HG03064 (cell line): ENCODE results near the gene LRRC58.
"Not testable (repeated sequence)": the region's sequence is repeated elsewhere in the genome, so short reads cannot be mapped to it uniquely, and the experiment has no call there.

Experiments used
- ATAC-seq: cut with Tn5 transposase; IDR thresholded peaks from one replicate; pipeline ENCODE4 v1.9.1; 2021; ENCODE audit warnings: low read depth; ENCODE audit not compliant: unreplicated experiment

LRRC58 gene

DNA sequence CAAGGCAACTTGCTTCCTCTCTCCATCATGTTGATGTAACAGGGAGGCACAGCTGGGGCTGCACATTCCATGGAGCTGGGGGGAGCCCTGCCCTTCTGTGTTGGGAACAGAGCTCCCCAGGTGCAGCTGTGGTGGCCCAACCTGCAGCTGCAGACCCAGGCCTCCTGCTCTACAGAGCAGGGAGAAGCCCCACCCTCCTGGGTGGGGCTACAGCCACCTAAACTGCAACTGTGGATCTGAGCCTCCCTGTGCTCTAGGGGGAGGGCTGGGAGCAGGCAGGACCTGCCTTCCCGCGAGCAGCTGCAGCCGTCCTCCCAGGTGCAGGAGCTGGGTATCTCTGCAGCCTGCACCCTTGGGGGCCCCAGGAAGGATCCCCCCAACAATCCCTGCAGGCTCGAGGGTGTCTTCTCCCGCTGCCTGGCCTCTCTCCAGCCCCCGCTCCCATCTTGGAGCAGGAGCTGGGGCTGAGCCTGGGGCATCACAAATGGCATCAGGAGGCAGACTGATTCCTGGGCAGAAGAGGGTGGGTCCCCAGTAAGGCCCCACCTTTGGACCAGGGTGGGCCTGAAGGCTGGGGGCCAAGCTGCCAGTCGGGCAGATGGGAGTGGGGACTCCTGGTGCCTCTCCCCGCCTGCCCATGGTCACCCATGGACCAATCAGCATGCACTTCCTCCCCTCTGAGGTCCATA, 7.4 kb downstream of the LRRC58 start:
- ATAC-seq: no peak

- no peak for ATAC-seq
Measured at GRCh38 chr3:120339362-120339761, 9.8 kb downstream of the LRRC58 start.

GRCh38 chr3:120338517-120338916, 10.6 kb downstream of the LRRC58 start:
- ATAC-seq: no peak

DNA sequence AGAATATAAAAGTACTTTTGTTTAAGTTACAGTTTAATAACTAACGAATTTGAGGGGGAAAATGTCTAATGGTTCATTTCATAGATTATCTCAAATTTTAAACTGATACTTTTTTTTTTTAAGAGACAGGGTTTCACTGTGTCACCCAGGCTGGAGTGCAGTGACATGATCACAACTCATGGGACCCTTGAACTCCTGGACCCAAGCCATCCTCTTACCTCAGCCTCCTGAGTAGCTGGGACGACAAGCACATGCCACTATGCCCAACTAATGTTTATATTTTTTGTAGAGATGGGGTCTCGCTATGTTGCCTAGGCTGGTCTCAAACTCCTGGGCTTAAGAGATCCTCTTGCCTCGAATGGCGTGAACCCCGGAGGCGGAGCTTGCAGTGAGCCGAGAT, 16.5 kb downstream of the LRRC58 start:
- no peak for ATAC-seq

DNA sequence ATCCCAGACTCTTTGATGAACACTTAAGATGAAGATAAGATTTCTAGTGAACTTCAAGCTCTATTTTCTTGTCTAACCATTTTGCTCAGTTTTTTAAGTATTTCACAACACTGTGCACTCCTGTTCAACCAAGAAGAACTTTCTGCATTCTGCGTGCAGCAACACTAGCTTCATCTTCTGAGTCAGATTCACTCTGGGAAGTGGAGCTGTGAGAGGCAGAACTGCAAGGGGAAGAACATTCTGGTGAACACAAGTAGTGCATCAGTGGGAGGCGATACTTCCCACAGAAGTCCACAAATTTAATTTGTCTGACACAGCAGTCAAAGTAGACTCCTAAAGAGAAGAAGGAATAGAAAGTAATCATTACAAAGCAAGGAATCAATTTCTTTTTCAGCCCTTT, 18.1 kb downstream of the LRRC58 start:
- no peak for ATAC-seq

- ATAC-seq: no peak
Measured at GRCh38 chr3:120326784-120327183, 22.4 kb downstream of the LRRC58 start.

DNA sequence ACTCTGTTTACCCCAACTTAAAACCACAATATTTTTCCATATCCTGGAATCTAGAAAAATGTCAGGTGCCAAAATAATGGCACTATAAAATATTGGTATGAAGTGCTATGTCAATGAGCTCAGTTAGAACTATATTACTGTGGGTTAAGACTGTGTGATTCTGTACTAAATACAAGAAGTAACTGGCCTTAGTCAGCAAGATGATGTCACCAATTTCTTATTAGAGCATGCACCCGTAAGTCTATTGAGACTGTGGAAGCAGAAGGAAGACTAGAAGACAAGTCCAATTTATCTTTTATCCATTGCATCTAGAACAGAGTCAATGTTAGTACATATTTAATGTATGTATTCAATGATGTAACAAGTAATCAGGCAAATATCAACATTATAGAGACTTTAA, 25.0 kb downstream of the LRRC58 start:
- ATAC-seq: no peak

- ATAC-seq: not testable (repeated sequence)
Measured at GRCh38 chr3:120323761-120324160, 25.4 kb downstream of the LRRC58 start.

GRCh38 chr3:120311863-120312794, 37.0 kb downstream of the LRRC58 start:
- no peak for ATAC-seq

DNA sequence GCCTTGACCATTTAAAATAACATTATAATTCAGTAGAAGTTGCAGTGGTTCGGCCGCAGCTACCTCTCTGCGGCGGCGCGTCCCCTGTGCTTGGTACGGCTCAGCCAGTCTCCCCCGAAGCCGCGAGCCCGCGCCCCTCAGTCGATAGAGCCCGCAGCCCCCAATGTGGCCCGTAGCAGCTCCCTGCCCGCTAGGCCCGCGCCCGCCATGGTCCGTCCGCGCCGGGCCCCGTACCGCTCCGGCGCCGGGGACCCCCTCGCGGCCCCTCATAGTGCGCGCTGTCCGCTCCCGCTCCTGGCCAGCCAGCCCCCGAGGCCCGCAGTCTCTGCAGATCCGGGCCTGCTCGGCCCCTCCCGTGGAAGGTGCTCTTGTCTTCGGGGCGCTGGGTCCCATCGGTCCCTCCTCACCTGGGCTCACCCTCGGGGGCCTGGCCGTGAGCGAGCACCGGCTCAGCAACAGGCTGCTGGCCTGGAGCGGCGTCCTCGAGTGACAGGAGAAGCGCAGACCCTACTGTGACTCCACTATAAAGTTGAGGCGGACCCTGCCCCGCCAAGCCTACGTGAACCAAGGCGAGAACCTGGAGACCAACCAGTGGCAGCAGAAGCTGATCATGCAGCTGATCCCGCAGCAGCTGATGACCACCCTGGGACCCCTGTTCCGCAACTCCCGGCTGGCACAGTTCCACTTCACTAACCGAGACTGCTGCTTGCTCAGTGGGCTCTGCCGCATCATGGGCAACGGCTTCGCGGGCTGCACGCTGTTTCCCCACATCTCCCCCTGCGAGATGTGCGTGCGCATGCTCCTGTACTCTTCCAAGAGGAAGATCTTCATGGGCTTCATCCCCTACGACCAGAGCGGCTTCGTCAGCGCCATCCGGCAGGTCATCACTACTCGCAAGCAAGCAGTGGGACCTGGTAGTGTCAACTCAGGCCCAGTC, 42.4 kb downstream of the LRRC58 start:
- ATAC-seq: no peak

GRCh38 chr3:120304616-120305015, 44.5 kb downstream of the LRRC58 start:
- ATAC-seq: no peak

DNA sequence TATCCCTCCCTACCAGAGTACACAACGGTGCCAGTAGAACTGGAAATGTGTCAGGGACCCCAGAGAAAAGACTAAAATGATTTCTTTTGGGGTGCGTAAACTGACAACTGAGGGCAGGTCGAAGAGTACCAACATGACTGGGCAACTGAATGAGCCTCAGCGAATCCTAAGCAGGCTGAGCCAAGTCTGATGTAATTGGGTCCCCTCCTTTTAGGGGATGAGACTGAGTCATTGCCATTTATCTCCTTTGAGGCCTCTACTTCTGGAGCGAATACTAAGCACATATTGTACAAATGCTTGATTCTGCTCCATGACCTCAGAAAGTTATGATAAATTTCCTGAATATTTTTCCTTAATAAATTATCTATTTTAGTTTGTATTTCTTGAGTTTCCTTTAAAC, 46.8 kb downstream of the LRRC58 start:
- ATAC-seq: no peak

- no peak for ATAC-seq
Measured at GRCh38 chr3:120300971-120301370, 48.2 kb downstream of the LRRC58 start.

GRCh38 chr3:120299403-120299802, 49.8 kb downstream of the LRRC58 start:
- no peak for ATAC-seq

DNA sequence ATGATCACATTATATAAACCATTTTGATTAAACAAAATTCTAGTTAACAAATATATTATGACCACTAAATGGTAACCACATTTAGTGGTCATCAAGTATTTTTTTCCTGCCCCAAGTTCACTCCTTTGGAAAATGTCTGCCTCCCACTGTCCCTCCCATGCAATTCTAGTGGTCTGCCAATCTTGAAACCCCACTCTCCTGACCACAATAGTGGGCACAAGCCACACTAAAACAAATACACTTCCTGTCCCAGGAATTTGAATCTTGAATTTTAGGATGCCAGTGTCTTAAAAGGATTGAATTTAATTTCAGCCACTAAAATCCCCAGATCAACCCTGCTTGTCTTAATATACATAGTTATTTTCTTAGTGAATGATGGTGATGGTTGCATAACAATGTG, 50.2 kb downstream of the LRRC58 start:
- no peak for ATAC-seq

GRCh38 chr3:120291552-120291951, 57.6 kb downstream of the LRRC58 start:
- ATAC-seq: not testable (repeated sequence)

DNA sequence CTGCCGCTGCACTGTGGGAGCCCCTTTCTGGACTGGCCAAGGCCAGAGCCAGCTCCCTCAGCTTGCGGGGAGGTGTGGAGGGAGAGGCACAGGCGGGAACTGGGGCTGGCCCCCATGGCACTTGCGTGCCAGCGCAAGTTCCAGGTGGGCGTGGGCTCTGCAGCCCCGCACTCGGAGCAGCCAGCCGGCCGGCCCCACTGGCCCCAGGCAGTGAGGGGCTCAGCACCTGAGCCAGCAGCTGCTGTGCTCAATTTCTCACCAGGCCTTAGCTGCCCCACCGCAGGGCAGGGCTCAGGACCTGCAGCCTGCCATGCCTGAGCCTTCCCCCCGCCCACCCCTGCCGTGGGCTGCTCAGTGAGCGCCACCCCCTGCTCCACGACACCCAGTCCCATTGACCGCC, 59.5 kb downstream of the LRRC58 start:
- no peak for ATAC-seq

DNA sequence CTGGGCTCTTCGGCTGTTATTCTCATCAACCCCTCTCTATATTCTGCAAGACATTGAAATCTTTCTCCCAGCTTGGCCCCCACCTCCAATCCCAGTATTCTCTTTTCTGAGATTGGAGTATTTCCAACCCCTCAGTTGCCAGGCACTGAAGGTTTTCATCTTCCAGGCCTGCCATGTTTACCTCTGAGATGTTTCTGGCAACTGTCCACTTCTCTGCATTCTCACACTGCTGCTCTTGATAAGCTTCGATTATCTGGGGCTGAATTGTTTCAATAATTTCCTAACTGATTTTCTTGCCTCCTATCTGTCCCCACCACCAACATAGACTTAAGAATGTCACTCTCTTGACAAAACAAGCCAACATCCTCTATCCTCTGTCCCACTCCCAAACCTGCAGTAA, 62.7 kb downstream of the LRRC58 start:
- no peak for ATAC-seq

DNA sequence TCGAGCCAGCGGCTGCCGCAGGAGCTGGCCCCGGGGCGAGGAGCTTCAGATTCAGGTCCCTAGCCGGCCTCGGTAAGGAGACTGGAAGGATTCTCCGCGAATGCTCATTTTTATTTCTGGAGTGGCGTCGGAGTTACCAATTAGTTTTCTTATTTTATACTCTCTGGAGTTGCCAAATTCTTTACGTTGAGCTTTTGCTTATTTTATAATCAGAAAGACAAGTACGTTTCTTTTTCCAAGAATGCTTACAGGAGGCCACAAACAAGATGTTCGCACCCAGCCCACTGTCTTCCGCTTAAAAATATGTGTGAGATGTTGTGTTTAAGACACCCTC, 63.7 kb downstream of the LRRC58 start:
- ATAC-seq: no peak

- no peak for ATAC-seq
Measured at GRCh38 chr3:120284747-120285507, 64.2 kb downstream of the LRRC58 start, which contains the start of gene GPR156. TSS of gene GPR156 (minus strand) at chr3:120285222. CDS start at chr3:120244098, 41,124 bp downstream.
